Measurements from ENCODE around the gene TUBB1. TPM values are rescaled to one million over a fixed set of nuclear protein-coding genes. Genes with fewer than 3 reads are reported as not detected.

Gene TUBB1
- polyA plus RNA-seq, 1 donor (not counting 4 experiments of a cell fraction or from before 2014, with no cell fraction given), result 0.03 TPM

DNA sequence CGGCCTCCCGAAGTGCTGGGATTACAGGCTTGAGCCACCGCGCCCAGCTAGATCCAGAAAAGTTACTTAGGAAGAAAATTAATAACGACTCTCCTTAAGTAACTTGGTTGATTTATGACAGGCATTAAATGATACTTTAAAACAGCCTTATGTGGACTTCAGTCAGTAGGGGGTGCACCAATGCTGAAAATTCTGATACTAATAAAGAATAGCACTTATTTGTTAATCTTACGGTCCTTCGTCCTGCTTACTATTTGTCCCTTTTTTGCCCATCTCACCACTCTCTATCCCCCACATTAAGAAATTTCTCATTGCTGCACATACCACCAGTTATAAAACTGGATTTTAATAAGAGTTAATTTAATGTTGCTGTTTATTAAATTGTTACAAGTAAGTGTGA is 36.1 kb downstream of the TUBB1 start:
- Histone ChIP-seq H3K79me2 (ENCODE audit: control insufficient read depth, insufficient read depth, low read length) (no peaks in the 10 kb centered on the region), H3K36me3 (ENCODE audit: control insufficient read depth in 2 of 2, extremely low read depth in 1 of 2, insufficient read depth in 2 of 2, low read length in 2 of 2) (no peaks in the 10 kb centered on the region), H4K20me1 (ENCODE audit: control insufficient read depth, extremely low read depth, insufficient read depth, low read length) (no peaks in the 10 kb centered on the region), H3K9me3 (ENCODE audit: control insufficient read depth, low read depth, low read length) (no peaks in the 10 kb centered on the region), H3K4me2 (ENCODE audit: control insufficient read depth, extremely low read depth, insufficient read depth, low read depth, low read length) (no peak overlapping the region), H2AFZ (ENCODE audit: control insufficient read depth, low read length) (no peak overlapping the region), H3K9ac (ENCODE audit: control insufficient read depth, extremely low read depth, insufficient read depth, low read length) (no peak overlapping the region), H3K27me3 (ENCODE audit: control insufficient read depth, extremely low read depth, insufficient read depth, low read length) (no peaks in the 10 kb centered on the region), H3K9me1 (ENCODE audit: control insufficient read depth, extremely low read depth, insufficient read depth, low read length) (no peaks in the 10 kb centered on the region), H3K4me1 (ENCODE audit: control insufficient read depth, extremely low read depth, insufficient read depth, low read length) (no peaks in the 10 kb centered on the region), H3K27ac (ENCODE audit: control insufficient read depth, insufficient read depth, low read length) (no peak overlapping the region), H3K4me3 (ENCODE audit: control insufficient read depth in 2 of 3, extremely low read depth in 1 of 3, insufficient read depth in 2 of 3, low read depth in 1 of 3, low read length in 3 of 3) (no peak overlapping the region)
- FAIRE-seq (no peak), DNase-seq (ENCODE audit: low read depth, low spot score) (no peak)
- dilution Hi-C loops (cut with MboI; ENCODE audit: extremely low pct_ligation_motif_present, low sequenced_read_pairs), result no loop called here
- no peak for TF ChIP-seq EZH2 (IDR thresholded peaks at IDR 0.05; ENCODE audit: low read length)
- TF ChIP-seq, protein P1, sequence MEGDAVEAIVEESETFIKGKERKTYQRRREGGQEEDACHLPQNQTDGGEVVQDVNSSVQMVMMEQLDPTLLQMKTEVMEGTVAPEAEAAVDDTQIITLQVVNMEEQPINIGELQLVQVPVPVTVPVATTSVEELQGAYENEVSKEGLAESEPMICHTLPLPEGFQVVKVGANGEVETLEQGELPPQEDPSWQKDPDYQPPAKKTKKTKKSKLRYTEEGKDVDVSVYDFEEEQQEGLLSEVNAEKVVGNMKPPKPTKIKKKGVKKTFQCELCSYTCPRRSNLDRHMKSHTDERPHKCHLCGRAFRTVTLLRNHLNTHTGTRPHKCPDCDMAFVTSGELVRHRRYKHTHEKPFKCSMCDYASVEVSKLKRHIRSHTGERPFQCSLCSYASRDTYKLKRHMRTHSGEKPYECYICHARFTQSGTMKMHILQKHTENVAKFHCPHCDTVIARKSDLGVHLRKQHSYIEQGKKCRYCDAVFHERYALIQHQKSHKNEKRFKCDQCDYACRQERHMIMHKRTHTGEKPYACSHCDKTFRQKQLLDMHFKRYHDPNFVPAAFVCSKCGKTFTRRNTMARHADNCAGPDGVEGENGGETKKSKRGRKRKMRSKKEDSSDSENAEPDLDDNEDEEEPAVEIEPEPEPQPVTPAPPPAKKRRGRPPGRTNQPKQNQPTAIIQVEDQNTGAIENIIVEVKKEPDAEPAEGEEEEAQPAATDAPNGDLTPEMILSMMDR (optimal IDR thresholded peaks at IDR 0.05 in 1 of 3, IDR thresholded peaks at IDR 0.05 in 1 of 3, conservative IDR thresholded peaks at IDR 0.05 in 1 of 3; ENCODE audit: extremely low read depth in 1 of 3, insufficient read depth in 2 of 3, low read length in 3 of 3), result peak in 2 of 3 experiments; percentile 16 to 37

DNA sequence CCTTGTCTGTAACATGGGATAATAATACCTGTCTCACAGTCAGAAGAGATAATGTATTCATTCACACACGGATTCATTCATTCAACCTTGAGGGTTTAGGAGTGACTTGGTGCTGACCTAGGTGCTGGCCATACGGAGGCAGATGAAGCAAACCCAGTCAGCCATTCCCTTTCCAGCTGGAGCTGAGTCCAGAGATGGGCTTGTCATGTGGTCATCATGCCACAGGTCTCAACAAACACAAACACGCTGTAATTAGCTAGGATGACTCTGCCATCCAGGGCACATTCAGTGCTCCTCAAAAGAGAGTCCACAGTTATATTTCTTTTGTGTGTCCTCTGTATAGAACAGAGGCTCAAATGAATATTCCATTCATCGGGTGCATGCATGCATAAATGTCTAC is 42.9 kb downstream of the TUBB1 start:
- no peaks in the 10 kb centered on the region for H3K36me3 ChIP-seq (ENCODE audit: control insufficient read depth in 2 of 2, extremely low read depth in 1 of 2, insufficient read depth in 2 of 2, low read length in 2 of 2)
- no peak for FAIRE-seq
- H3K79me2 ChIP-seq (ENCODE audit: control insufficient read depth, insufficient read depth, low read length), result no peaks in the 10 kb centered on the region
- H3K9me3 ChIP-seq (ENCODE audit: control insufficient read depth, low read depth, low read length), result no peaks in the 10 kb centered on the region
- DNase-seq (ENCODE audit: low read depth, low spot score), result no peak
- no peak overlapping the region for H3K4me2 ChIP-seq (ENCODE audit: control insufficient read depth, extremely low read depth, insufficient read depth, low read depth, low read length)
- H3K9ac ChIP-seq (ENCODE audit: control insufficient read depth, extremely low read depth, insufficient read depth, low read length), result no peak overlapping the region
- H2AFZ ChIP-seq (ENCODE audit: control insufficient read depth, low read length), result no peak overlapping the region
- no peaks in the 10 kb centered on the region for H3K27me3 ChIP-seq (ENCODE audit: control insufficient read depth, extremely low read depth, insufficient read depth, low read length)
- H3K4me1 ChIP-seq (ENCODE audit: control insufficient read depth, extremely low read depth, insufficient read depth, low read length), result peaks cover 10% of the 10 kb centered on the region
- H4K20me1 ChIP-seq (ENCODE audit: control insufficient read depth, extremely low read depth, insufficient read depth, low read length), result no peaks in the 10 kb centered on the region
- dilution Hi-C loops (cut with MboI; ENCODE audit: extremely low pct_ligation_motif_present, low sequenced_read_pairs), result no loop called here
- no peaks in the 10 kb centered on the region for H3K9me1 ChIP-seq (ENCODE audit: control insufficient read depth, extremely low read depth, insufficient read depth, low read length)
- no peak overlapping the region for H3K27ac ChIP-seq (ENCODE audit: control insufficient read depth, insufficient read depth, low read length)
- no peak for TF ChIP-seq EZH2 (IDR thresholded peaks at IDR 0.05; ENCODE audit: low read length)
- TF ChIP-seq, protein P1 (optimal IDR thresholded peaks at IDR 0.05 in 1 of 3, IDR thresholded peaks at IDR 0.05 in 1 of 3, conservative IDR thresholded peaks at IDR 0.05 in 1 of 3; ENCODE audit: extremely low read depth in 1 of 3, insufficient read depth in 2 of 3, low read length in 3 of 3), result no peak
- H3K4me3 ChIP-seq (ENCODE audit: control insufficient read depth in 2 of 3, extremely low read depth in 1 of 3, insufficient read depth in 2 of 3, low read depth in 1 of 3, low read length in 3 of 3), result no peak overlapping the region

All from keratinocyte (primary cell).